HEK293 (cell line): ENCODE results near the gene SLC36A1.
A peak's percentile ranks its signal among the peaks of the same experiment; 100 is the strongest.

ENCODE experiments used
- CTCF ChIA-PET: fragments of 350-600 bp; formaldehyde crosslinking; extraction: SDS; loops from one replicate; lab custom pipeline; 2021; ENCODE audit warnings: antibody characterized with exemption; lab: Yijun Ruan, JAX
- POLR2A ChIA-PET: fragments of 300-600 bp; formaldehyde crosslinking; extraction: SDS; loops from one replicate; lab custom pipeline; 2020; ENCODE audit warnings: antibody characterized with exemption, inconsistent platforms; lab: Yijun Ruan, JAX
- H3K27ac ChIP-seq: fragments of 200-500 bp; sonication (Bioruptor generic); 2 replicates; pipeline ENCODE4 v1.5.1; 2014; ENCODE audit warnings: low read depth, low read length, control low read depth, inconsistent platforms; ENCODE audit errors: extremely low read depth
- H3K36me3 ChIP-seq, 2 experiments: fragments of 200-500 bp in 1 of 2; sonication (Bioruptor generic) in 1 of 2; 1 replicate in 1 of 2; 2 replicates in 1 of 2; pipeline ENCODE4 v1.5.1; 2014 to 2017; ENCODE audit warnings: inconsistent platforms in 2 of 2, low read length in 2 of 2; ENCODE audit not compliant: control insufficient read depth in 2 of 2, insufficient read depth in 1 of 2
- H3K4me1 ChIP-seq: fragments of 200-500 bp; sonication (Bioruptor generic); 2 replicates; pipeline ENCODE4 v1.5.1; 2014; ENCODE audit warnings: mild to moderate bottlenecking, low read length, inconsistent platforms; ENCODE audit not compliant: control insufficient read depth, insufficient read depth
- H3K4me3 ChIP-seq: 2 replicates; pipeline ENCODE4 v1.5.1; 2011; ENCODE audit warnings: low read depth, mild to moderate bottlenecking, control low read depth, low read length, moderate library complexity
- H3K9me3 ChIP-seq: fragments of 200-500 bp; sonication (Bioruptor generic); 2 replicates; pipeline ENCODE4 v1.5.1; 2014; ENCODE audit warnings: low read depth, low read length, inconsistent platforms; ENCODE audit not compliant: control insufficient read depth, insufficient read depth
- HOXC10 ChIP-seq: sonication (generic); formaldehyde crosslinking; IDR thresholded peaks from 2 replicates; pipeline ENCODE4 v1.8.1; 2023; ENCODE audit warnings: mild to moderate bottlenecking, missing genetic modification reagents
- MEIS1 ChIP-seq: sonication (generic); formaldehyde crosslinking; IDR thresholded peaks from 2 replicates; pipeline ENCODE4 v1.8.1; 2022; ENCODE audit warnings: missing genetic modification reagents, mild to moderate bottlenecking, borderline replicate concordance
- MYNN ChIP-seq: fragments of 450-650 bp; formaldehyde crosslinking; IDR thresholded peaks from 2 replicates; pipeline ENCODE4 v1.5.1; 2016; ENCODE audit warnings: missing biosample characterization, missing genetic modification characterization, borderline replicate concordance
- SCRT2 ChIP-seq: fragments of 450-650 bp; formaldehyde crosslinking; IDR thresholded peaks from 2 replicates; pipeline ENCODE4 v1.5.1; 2016; ENCODE audit warnings: missing biosample characterization, missing genetic modification characterization
- WT1 ChIP-seq: fragments of 450-650 bp; formaldehyde crosslinking; IDR thresholded peaks from 2 replicates; pipeline ENCODE4 v1.5.1; 2016; ENCODE audit warnings: missing biosample characterization, missing genetic modification characterization
- YY1 ChIP-seq: fragments of 450-650 bp; formaldehyde crosslinking; IDR thresholded peaks from 2 replicates; pipeline ENCODE4 v1.5.1; 2018; ENCODE audit warnings: missing biosample characterization, missing genetic modification characterization
- ZIC2 ChIP-seq: fragments of 450-650 bp; formaldehyde crosslinking; IDR thresholded peaks from 2 replicates; pipeline ENCODE4 v1.5.1; 2016; ENCODE audit warnings: missing biosample characterization, missing genetic modification characterization
- ZNF362 ChIP-seq: fragments of 450-650 bp; formaldehyde crosslinking; IDR thresholded peaks from 2 replicates; pipeline ENCODE4 v1.5.1; 2016; ENCODE audit warnings: missing biosample characterization, missing genetic modification characterization
- ZNF37A ChIP-seq: fragments of 450-650 bp; IDR thresholded peaks from 2 replicates; pipeline ENCODE4 v1.5.1; 2018; ENCODE audit warnings: missing biosample characterization, missing genetic modification characterization
- ZNF416 ChIP-seq: fragments of 450-650 bp; formaldehyde crosslinking; IDR thresholded peaks from 2 replicates; pipeline ENCODE4 v1.5.1; 2016; ENCODE audit warnings: missing biosample characterization, missing genetic modification characterization
- ZNF510 ChIP-seq: fragments of 450-650 bp; formaldehyde crosslinking; IDR thresholded peaks from 2 replicates; pipeline ENCODE4 v1.5.1; 2018; ENCODE audit warnings: mild to moderate bottlenecking, missing genetic modification characterization, missing biosample characterization; ENCODE audit not compliant: insufficient replicate concordance
- ZNF530 ChIP-seq: fragments of 450-650 bp; formaldehyde crosslinking; IDR thresholded peaks from 2 replicates; pipeline ENCODE4 v1.5.1; 2016; ENCODE audit warnings: low read depth, missing biosample characterization, missing genetic modification characterization
- ZNF555 ChIP-seq: fragments of 450-650 bp; formaldehyde crosslinking; conservative IDR thresholded peaks from 2 replicates; pipeline ENCODE4 v1.5.1; 2017; ENCODE audit warnings: missing biosample characterization, mild to moderate bottlenecking, missing genetic modification characterization, inconsistent platforms
- ZNF560 ChIP-seq: fragments of 450-650 bp; formaldehyde crosslinking; IDR thresholded peaks from 2 replicates; pipeline ENCODE4 v1.5.1; 2017; ENCODE audit warnings: missing biosample characterization, missing genetic modification characterization, borderline replicate concordance
- ZNF561 ChIP-seq: fragments of 450-650 bp; IDR thresholded peaks from 2 replicates; pipeline ENCODE4 v1.5.1; 2018; ENCODE audit warnings: missing biosample characterization, missing genetic modification characterization, borderline replicate concordance
- ZNF704 ChIP-seq: fragments of 450-650 bp; formaldehyde crosslinking; IDR thresholded peaks from 2 replicates; pipeline ENCODE4 v1.5.1; 2016; ENCODE audit warnings: missing biosample characterization, missing genetic modification characterization
- TF ChIP-seq, protein P1 (sequence below): fragments of 450-650 bp; formaldehyde crosslinking; IDR thresholded peaks from 2 replicates; pipeline ENCODE4 v1.5.1; 2016; ENCODE audit warnings: missing biosample characterization, missing genetic modification characterization

SLC36A1 gene

GRCh38 chr5:151461312-151461711 lies 13.9 kb downstream of the SLC36A1 start:
- no peak for TF ChIP-seq ZNF704
- no peak for TF ChIP-seq MYNN (tag by site-specific recombination)
- no peak for TF ChIP-seq WT1 (tag by site-specific recombination)
- no peak for TF ChIP-seq HOXC10
- no peak for TF ChIP-seq ZNF560
- no peak for TF ChIP-seq ZNF555 (tag by site-specific recombination)
- TF ChIP-seq, protein P1, sequence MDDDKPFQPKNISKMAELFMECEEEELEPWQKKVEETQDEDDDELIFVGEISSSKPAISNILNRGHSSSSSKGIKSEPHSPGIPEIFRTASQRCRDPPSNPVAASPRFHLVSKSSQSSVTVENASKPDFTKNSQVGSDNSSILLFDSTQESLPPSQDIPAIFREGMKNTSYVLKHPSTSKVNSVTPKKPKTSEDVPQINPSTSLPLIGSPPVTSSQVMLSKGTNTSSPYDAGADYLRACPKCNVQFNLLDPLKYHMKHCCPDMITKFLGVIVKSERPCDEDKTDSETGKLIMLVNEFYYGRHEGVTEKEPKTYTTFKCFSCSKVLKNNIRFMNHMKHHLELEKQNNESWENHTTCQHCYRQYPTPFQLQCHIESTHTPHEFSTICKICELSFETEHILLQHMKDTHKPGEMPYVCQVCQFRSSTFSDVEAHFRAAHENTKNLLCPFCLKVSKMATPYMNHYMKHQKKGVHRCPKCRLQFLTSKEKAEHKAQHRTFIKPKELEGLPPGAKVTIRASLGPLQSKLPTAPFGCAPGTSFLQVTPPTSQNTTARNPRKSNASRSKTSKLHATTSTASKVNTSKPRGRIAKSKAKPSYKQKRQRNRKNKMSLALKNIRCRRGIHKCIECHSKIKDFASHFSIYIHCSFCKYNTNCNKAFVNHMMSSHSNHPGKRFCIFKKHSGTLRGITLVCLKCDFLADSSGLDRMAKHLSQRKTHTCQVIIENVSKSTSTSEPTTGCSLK (tag by site-specific recombination) = no peak
- no peak for TF ChIP-seq YY1 (tag by site-specific recombination)
- no peak for TF ChIP-seq ZNF37A (tag by site-specific recombination)
- TF ChIP-seq ZNF416 (tag by site-specific recombination) = no peak
- CTCF ChIA-PET = interaction anchor here (4.0 kb wide), 1 partner anchor 14 kb away, joined by 21 read pairs; the partner anchor contains the start of gene SLC36A1
- POLR2A ChIA-PET = no interaction called here

GRCh38 chr5:151463137-151464029 lies 16.0 kb downstream of the SLC36A1 start:
- H3K27ac ChIP-seq = no peak overlapping the region
- H3K9me3 ChIP-seq = no peaks in the 10 kb centered on the region
- no peaks in the 10 kb centered on the region for H3K4me1 ChIP-seq
- H3K4me3 ChIP-seq = no peak overlapping the region
- ChIA-PET CTCF (interaction anchor here (0.6 to 2.1 kb wide), 13 partner anchors 9 to 281 kb away, joined by 3 to 12 read pairs (median 3); partner anchors contain the start of gene SLC36A1), POLR2A (interaction anchor here (1.6 kb wide), 1 partner anchor 16 kb away, joined by 5 read pairs; the partner anchor contains the start of gene SLC36A1)
- TF ChIP-seq SCRT2 (tag by site-specific recombination) (0 out of 2 replicates have a peak, but pooled peaks have one; percentile 48), MEIS1 (CRISPR knock-in tag) (no peak), ZNF561 (no peak), ZNF530 (no peak), ZNF510 (no peak), ZNF362 (no peak), ZIC2 (tag by site-specific recombination) (no peak)
- H3K36me3 ChIP-seq = peaks cover 6 to 44% of the 10 kb centered on the region in 2 experiments; a peak in 1 of 3 replicates

More at GRCh38 chr5:151461312-151461711, 13.9 kb downstream of the SLC36A1 start:
- no peak overlapping the region for H3K27ac ChIP-seq
- no peaks in the 10 kb centered on the region for H3K9me3 ChIP-seq
- no peak overlapping the region for H3K4me3 ChIP-seq
- no peaks in the 10 kb centered on the region for H3K4me1 ChIP-seq
- H3K36me3 ChIP-seq = peaks cover 0 to 28% of the 10 kb centered on the region in 2 experiments; a peak in 1 of 3 replicates
